GM10847 (cell line): ENCODE results near the gene SEC14L3.

Experiments used
- POLR2A ChIP-seq: IDR thresholded peaks from 2 replicates; pipeline ENCODE4 v1.6.1; 2011; ENCODE audit not compliant: insufficient read length; ENCODE audit errors: extremely low read depth

SEC14L3 gene

DNA sequence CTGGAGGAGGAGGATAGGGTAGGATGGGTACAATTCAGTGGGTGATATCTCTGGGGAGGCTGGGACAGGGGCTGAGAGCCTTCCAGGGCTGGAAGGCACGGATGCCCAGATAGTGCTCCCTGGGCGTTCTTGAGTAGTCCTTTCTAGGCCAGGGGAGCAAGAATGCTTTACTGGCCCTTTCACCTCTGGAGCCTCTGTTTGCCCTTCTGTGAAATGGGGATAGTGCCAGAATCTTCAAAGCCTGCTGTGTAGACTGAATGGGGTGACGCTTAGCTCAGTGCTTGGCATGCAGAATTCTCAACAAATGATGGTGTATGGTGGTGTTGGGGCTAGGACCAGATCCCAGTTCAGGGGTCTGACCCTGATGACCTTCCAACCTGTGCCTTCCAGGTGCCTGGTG lies 38.6 kb downstream of the SEC14L3 start:
- TF ChIP-seq POLR2A: no peak

DNA sequence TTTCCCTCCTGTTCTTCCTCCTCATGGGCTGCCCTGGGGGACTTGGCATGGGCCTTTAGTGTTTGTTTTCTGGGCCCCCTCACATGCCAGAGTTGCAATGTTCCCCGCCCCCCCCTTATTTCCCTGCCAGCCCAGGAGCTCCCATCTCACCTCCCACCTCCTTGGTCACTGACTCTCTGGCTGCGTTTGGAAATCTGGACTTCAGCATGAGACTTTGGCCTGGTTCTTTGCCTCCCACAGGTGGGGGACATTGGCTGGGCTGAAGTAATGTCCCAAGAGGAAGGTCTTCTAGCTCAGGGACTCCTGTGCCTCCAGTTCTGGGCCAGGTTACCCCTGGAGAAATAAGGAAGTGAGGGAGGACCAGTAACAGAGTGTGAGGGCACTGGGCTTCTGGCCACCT lies 39.3 kb downstream of the SEC14L3 start:
- TF ChIP-seq POLR2A: no peak

GRCh38 chr22:30432096-30432495 lies 39.7 kb downstream of the SEC14L3 start:
- TF ChIP-seq POLR2A: no peak

DNA sequence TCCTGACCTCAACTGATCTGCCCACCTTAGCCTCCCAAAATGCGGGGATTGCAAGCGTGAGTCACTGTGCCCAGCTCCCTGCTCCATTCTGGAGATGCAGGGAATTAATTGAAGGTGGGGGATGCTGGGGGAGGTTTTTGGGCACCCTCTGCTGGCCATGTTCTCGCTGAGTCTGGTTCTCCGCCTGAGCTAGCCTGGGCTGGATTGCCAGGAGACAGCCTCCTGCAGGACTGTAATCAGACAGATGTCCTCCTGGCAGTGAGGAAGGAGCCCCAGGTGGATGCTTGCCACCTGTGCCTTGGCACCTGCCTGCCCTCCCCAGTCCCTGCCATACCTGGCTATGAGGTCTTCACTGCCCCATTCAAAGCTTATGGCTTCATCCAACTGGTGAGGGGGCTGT lies 40.9 kb downstream of the SEC14L3 start:
- no peak for TF ChIP-seq POLR2A

DNA sequence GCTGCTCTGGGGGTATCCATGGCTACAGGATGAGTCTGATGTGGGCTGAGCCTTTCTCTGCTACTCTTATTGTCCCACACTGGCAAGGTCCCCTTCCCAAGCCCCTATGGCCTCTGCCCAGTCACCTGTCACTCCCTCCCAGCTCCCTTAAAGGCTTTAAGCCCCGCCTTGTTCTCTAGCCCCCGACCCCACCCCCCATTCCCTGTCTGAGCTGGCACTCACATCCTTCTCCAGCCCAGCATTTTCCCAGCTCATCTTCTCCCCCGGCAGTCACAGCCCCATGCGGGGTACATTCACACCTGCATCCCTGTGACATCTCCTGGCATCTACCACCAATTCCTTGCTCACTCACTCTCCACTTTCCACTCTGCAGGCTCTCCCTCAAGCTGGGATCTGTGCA lies 41.9 kb downstream of the SEC14L3 start:
- no peak for TF ChIP-seq POLR2A

- no peak for TF ChIP-seq POLR2A
Observed at GRCh38 chr22:30427871-30428270, 43.9 kb downstream of the SEC14L3 start.

DNA sequence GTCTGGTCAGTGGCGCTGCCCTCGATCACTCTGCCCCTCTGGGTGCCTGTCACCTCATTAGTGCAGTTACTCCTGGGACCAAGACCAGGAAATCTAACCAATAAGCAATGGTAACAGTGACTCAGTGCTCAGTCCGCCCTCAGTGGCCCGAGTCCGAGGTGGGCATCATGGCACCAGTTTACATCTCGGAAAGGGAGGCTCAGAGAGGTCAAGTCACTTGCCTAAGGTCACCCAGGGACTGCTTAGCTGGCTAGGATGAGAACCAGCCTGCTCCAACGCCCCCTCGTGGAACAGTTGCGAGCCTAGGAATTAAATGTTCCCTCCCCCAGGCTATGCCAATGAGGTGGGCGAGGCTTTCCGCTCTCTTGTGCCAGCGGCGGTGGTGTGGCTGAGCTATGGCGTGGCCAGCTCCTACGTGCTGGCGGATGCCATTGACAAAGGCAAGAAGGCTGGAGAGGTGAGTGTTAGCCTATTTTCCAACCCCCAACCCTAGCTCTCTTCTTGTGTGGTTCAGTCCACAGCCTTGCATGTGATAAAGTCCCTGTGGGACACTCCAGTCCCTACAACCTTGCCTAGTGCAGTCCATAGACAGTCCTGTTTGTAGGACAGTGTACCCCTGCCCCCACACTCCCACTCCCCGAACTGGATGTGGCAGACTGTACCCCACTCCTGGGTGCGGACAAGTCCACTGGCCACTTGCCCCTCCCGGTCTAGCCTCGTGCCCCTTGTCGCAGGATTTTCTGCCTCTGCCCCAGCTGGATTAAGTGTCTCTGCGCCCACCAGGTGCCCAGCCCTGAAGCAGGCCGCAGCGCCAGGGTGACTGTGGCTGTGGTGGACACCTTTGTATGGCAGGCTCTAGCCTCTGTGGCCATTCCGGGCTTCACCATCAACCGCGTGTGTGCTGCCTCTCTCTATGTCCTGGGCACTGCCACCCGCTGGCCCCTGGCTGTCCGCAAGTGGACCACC lies 45.1 kb downstream of the SEC14L3 start:
- TF ChIP-seq POLR2A: no peak

- peak; percentile 47 for TF ChIP-seq POLR2A
Observed at GRCh38 chr22:30425616-30426387, 46.0 kb downstream of the SEC14L3 start, which contains the start of gene MTFP1. Gene MTFP1, plus strand, starts transcription at chr22:30425768. Its CDS starts 112 bp downstream, at chr22:30425880.

DNA sequence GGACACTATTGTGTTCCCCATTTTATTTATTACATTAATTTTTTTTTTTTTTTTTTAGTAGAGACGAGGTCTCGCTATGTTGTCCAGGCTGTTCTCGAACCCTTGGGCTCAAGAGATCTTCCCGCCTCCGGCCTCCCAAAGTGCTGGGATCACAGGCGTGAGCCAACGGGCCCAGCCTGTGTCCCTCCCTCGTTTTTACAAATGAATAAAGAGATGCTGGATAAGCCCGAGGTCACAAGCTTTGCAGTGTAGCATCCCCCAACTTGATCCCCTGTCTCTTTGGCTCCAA lies 46.5 kb downstream of the SEC14L3 start:
- no peak for TF ChIP-seq POLR2A

DNA sequence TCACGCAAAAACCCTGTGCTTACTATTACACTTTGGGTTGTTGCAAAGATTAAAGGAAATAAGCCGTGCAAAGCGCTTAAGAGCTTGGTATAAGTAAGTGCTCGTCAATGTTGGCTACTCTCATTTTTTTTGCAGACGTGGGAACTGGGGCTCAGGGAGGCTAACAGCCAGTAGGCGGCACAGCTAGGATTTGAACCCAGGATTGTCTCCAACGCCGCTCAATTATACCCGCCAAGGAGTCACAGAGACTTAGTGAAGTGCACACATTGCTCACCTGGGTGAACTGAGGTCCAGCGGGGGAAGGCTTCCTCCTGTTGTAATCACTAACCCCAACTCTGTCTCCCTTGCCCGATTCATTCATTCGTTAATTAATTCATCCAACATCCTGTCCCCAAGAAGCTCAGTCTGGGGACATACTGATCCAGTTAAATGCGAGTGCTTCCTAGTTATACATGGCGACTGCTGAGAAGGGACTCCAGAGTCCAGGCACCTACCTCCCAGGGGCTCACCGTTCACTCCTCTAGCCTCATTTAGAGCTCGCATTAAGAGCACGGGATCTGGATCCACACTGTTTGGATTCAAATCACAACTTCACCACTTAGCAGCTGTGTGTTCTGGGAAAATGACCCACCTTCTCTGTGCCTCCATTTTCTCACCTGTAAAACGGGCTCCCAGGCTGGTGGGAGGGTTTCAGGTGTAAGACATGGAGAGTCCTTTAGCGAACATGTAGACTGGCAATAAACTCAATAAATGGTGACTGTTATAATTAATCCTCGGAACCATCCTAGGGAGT lies 47.1 kb downstream of the SEC14L3 start:
- TF ChIP-seq POLR2A: no peak

- peak; percentile 27 for TF ChIP-seq POLR2A
Observed at GRCh38 chr22:30423959-30424533, 47.8 kb downstream of the SEC14L3 start.

DNA sequence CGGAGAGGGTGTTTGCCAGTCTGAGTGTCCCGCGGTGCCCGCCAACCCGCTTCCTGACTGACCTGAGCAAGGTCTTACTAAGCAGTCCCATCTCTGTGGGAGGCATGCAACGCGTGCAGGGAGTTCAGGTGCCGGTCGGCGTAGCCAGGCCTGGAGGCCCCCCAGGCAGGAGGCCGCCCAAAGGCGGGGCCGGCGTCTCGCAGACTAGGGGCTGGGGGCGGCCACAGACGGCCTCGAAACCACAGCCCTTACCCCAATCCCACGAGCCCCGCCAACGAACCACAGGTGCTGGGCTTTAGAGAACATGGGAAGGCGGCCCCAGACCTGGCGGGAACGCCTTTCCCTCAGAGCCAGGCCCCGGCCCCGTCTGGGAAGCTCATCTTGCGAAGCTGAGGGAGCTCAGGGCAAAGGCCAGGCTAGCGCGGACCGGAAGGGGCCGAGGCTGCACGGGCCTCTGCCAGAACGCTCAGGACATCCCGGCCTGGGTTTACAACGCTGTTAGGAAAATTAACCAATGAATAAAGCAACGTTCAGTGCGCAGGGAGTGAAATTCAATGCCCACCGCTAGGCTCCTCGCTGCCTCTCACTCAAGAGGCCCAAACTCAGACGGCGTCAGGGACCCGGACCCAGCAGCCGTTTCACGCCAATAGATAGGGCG lies 48.4 kb downstream of the SEC14L3 start:
- TF ChIP-seq POLR2A: peak; percentile 69

- TF ChIP-seq POLR2A: no peak
Observed at GRCh38 chr22:30422481-30423300, 49.1 kb downstream of the SEC14L3 start.
